HL-60 (cell line): ENCODE data around the gene HAPLN1.

Source experiments
- CTCF ChIP-seq: IDR thresholded peaks from one replicate; pipeline ENCODE4 v1.5.1; 2011; ENCODE audit warnings: low read length, control low read depth, inconsistent platforms; ENCODE audit not compliant: insufficient read depth
- POLR2AphosphoS5 ChIP-seq: IDR thresholded peaks from 2 replicates; pipeline ENCODE4 v1.6.1; 2012; ENCODE audit warnings: low read depth
- REST ChIP-seq: IDR thresholded peaks from 2 replicates; pipeline ENCODE4 v1.6.1; 2012; ENCODE audit warnings: low read depth; ENCODE audit not compliant: insufficient replicate concordance

GRCh38 chr5:83665631-83666030 is 55.0 kb downstream of the HAPLN1 start:
- TF ChIP-seq CTCF: no peak
- no peak for TF ChIP-seq REST
- no peak for TF ChIP-seq POLR2AphosphoS5
